BLaER1 (cell line): Measurements from ENCODE around the gene PLGRKT.
"Not testable (repeated sequence)": the region's sequence is repeated elsewhere in the genome, so short reads cannot be mapped to it uniquely, and the experiment has no call there.

Experiments
- H3K27ac ChIP-seq: shearing (Covaris generic); formaldehyde crosslinking; 2 replicates; pipeline ENCODE4 v1.8.1; 2022
- H3K27me3 ChIP-seq: shearing (Covaris generic); formaldehyde crosslinking; 2 replicates; pipeline ENCODE4 v1.8.1; 2022
- H3K36me3 ChIP-seq: shearing (Covaris generic); formaldehyde crosslinking; 2 replicates; pipeline ENCODE4 v1.8.1; 2022
- H3K4me1 ChIP-seq: shearing (Covaris generic); formaldehyde crosslinking; 2 replicates; pipeline ENCODE4 v1.8.1; 2022
- H3K4me2 ChIP-seq: shearing (Covaris generic); formaldehyde crosslinking; 2 replicates; pipeline ENCODE4 v1.8.1; 2022
- H3K4me3 ChIP-seq: shearing (Covaris generic); formaldehyde crosslinking; 2 replicates; pipeline ENCODE4 v1.8.1; 2022
- H3K9ac ChIP-seq: shearing (Covaris generic); formaldehyde crosslinking; 2 replicates; pipeline ENCODE4 v1.8.1; 2022
- H3K9me3 ChIP-seq: shearing (Covaris generic); formaldehyde crosslinking; 2 replicates; pipeline ENCODE4 v1.8.1; 2022
- H4K20me1 ChIP-seq: shearing (Covaris generic); formaldehyde crosslinking; 2 replicates; pipeline ENCODE4 v1.8.1; 2022
- Cebpa-rat ChIP-seq: shearing (Covaris generic); IDR thresholded peaks from 2 replicates; pipeline ENCODE4 v1.8.1; 2022

PLGRKT gene

GRCh38 chr9:5470816-5471215 is 33.1 kb upstream of the PLGRKT start:
- Histone ChIP-seq H4K20me1 (no peaks in the 10 kb centered on the region), H3K9me3 (no peaks in the 10 kb centered on the region), H3K4me1 (no peaks in the 10 kb centered on the region), H3K27ac (no peak overlapping the region), H3K4me3 (no peak overlapping the region), H3K4me2 (no peak overlapping the region), H3K36me3 (no peaks in the 10 kb centered on the region), H3K9ac (no peak overlapping the region), H3K27me3 (no peaks in the 10 kb centered on the region)
- no peak for TF ChIP-seq Cebpa-rat

DNA sequence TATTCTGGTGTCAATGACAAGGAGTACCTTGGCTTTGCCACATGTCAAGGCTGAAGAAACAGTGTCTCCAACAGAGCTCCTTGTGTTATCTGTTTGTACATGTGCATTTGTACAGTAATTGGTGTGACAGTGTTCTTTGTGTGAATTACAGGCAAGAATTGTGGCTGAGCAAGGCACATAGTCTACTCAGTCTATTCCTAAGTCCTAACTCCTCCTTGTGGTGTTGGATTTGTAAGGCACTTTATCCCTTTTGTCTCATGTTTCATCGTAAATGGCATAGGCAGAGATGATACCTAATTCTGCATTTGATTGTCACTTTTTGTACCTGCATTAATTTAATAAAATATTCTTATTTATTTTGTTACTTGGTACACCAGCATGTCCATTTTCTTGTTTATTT is 32.4 kb upstream of the PLGRKT start:
- H3K27me3 ChIP-seq: no peaks in the 10 kb centered on the region
- H3K4me2 ChIP-seq: no peak overlapping the region
- H3K9ac ChIP-seq: no peak overlapping the region
- H3K4me1 ChIP-seq: no peaks in the 10 kb centered on the region
- H3K9me3 ChIP-seq: no peaks in the 10 kb centered on the region
- H3K4me3 ChIP-seq: no peak overlapping the region
- no peak for TF ChIP-seq Cebpa-rat
- no peaks in the 10 kb centered on the region for H3K36me3 ChIP-seq
- H3K27ac ChIP-seq: no peak overlapping the region
- no peaks in the 10 kb centered on the region for H4K20me1 ChIP-seq

DNA sequence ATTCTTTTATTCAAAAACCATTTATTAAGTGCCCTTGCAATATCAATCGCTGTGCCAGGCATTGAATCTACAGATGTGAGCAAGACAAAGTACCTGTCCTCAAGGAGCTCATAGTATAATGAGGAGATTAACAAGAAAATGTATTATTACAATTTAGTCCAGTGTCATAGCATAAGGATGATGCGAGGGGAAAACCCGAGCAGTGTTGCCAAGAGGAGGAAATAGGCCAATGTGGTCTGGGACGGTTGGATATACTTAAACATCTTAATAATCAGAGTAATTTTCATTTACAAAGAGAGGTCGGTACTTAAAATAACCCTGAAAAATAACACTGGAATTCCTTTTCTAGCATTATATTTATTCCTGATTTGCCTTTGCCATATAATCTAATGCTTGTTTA is 31.1 kb upstream of the PLGRKT start:
- no peaks in the 10 kb centered on the region for H3K27me3 ChIP-seq
- H3K27ac ChIP-seq: no peak overlapping the region
- no peaks in the 10 kb centered on the region for H3K4me1 ChIP-seq
- H3K4me3 ChIP-seq: no peak overlapping the region
- H3K9ac ChIP-seq: no peak overlapping the region
- H3K36me3 ChIP-seq: no peaks in the 10 kb centered on the region
- no peaks in the 10 kb centered on the region for H3K9me3 ChIP-seq
- TF ChIP-seq Cebpa-rat: no peak
- H4K20me1 ChIP-seq: no peaks in the 10 kb centered on the region
- H3K4me2 ChIP-seq: no peak overlapping the region

GRCh38 chr9:5466766-5467165 is 29.0 kb upstream of the PLGRKT start:
- no peak overlapping the region for H3K4me3 ChIP-seq
- H3K9ac ChIP-seq: no peak overlapping the region
- no peaks in the 10 kb centered on the region for H4K20me1 ChIP-seq
- TF ChIP-seq Cebpa-rat: no peak
- H3K9me3 ChIP-seq: no peaks in the 10 kb centered on the region
- no peak overlapping the region for H3K4me2 ChIP-seq
- no peaks in the 10 kb centered on the region for H3K36me3 ChIP-seq
- H3K27ac ChIP-seq: no peak overlapping the region
- no peaks in the 10 kb centered on the region for H3K27me3 ChIP-seq
- no peaks in the 10 kb centered on the region for H3K4me1 ChIP-seq

- no peak overlapping the region for H3K9ac ChIP-seq
- no peak overlapping the region for H3K4me2 ChIP-seq
- no peak overlapping the region for H3K4me3 ChIP-seq
- H3K36me3 ChIP-seq: no peaks in the 10 kb centered on the region
- no peaks in the 10 kb centered on the region for H3K4me1 ChIP-seq
- H4K20me1 ChIP-seq: no peaks in the 10 kb centered on the region
- no peaks in the 10 kb centered on the region for H3K9me3 ChIP-seq
- H3K27me3 ChIP-seq: no peaks in the 10 kb centered on the region
- TF ChIP-seq Cebpa-rat: no peak
- no peak overlapping the region for H3K27ac ChIP-seq
These were observed 28.3 kb upstream of the PLGRKT start for GRCh38 chr9:5466005-5466404.

DNA sequence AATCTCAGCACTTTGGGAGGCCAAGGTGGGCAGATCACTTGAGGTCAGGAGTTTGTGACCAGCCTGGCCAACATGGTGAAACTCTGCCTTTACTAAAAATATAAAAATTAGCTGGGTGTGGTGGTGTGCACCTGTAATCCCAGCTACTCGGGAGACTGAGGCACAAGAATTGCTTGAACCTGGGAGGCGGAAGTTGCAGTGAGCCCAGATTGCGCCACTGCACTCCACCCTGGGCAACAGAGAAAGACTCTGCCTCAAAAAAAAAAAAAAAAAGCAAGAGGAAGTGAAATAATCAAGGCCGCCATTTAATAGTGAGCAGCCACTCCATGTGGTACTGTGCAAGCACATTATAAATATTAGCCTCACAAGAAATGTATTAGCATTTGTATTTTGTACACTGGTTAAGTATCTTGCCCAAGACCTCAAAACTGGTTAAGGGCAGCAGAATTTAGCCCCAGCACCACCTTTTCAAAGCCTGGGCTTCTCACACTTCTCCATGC is 27.2 kb upstream of the PLGRKT start:
- not testable (repeated sequence) for H3K27ac ChIP-seq, H3K4me2 ChIP-seq, H3K9ac ChIP-seq

DNA sequence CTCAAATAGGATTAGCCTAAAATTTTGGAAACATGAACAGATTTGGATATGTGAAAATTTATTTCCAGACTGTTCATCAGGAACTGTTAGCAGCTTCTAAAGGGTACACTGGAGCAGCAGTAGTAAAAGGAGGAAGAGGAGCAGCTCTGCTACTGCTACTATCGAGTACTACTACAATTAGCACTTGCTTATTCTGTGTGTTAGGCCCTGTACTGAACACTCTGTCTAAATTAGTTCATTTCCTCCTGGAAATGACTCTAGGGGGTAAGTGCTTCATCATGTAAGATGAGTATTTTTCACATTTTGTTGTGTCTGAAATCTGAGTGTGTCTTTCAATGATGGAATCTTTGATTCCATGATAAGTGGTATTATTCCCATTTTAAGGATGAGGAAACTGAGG is 22.4 kb upstream of the PLGRKT start:
- Histone ChIP-seq H3K9ac (no peak overlapping the region), H3K4me2 (no peak overlapping the region)

More for the DNA sequence above, 27.2 kb upstream of the PLGRKT start:
- not testable (repeated sequence) for H3K4me3 ChIP-seq, H3K27me3 ChIP-seq, H3K4me1 ChIP-seq, H3K36me3 ChIP-seq, H3K9me3 ChIP-seq, H4K20me1 ChIP-seq

GRCh38 chr9:5459289-5459829 is 21.6 kb upstream of the PLGRKT start:
- Histone ChIP-seq H3K36me3 (no peaks in the 10 kb centered on the region), H3K4me1 (no peaks in the 10 kb centered on the region), H3K27me3 (no peaks in the 10 kb centered on the region), H4K20me1 (no peaks in the 10 kb centered on the region), H3K9ac (no peak overlapping the region), H3K27ac (no peak overlapping the region), H3K9me3 (no peaks in the 10 kb centered on the region), H3K4me2 (no peak overlapping the region), H3K4me3 (no peak overlapping the region)
- TF ChIP-seq Cebpa-rat: no peak

More for the DNA sequence above, 22.4 kb upstream of the PLGRKT start:
- Histone ChIP-seq H4K20me1 (no peaks in the 10 kb centered on the region), H3K9me3 (no peaks in the 10 kb centered on the region), H3K4me3 (no peak overlapping the region), H3K36me3 (no peaks in the 10 kb centered on the region), H3K27ac (no peak overlapping the region), H3K4me1 (no peaks in the 10 kb centered on the region), H3K27me3 (no peaks in the 10 kb centered on the region)
- TF ChIP-seq Cebpa-rat: no peak

DNA sequence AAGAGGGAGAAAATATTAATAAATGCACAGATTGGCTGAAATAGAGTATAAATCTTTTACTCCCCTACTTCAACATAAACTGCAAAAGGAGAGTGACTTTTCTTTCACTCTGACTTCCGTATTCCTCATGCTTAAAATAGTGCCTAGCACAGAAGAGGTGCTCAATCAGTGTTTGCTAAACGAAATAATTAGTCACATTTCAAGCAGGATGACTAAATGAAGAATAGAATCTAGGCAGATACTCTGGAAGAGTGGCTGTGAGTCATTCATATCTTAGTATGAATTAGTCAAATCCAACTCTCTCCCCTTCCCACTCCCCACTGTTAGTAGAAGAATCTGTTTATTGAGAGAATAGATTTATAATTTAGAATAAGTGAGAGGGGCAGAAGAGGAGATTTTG is 17.5 kb upstream of the PLGRKT start:
- Histone ChIP-seq H3K4me2 (no peak overlapping the region), H3K27ac (no peak overlapping the region), H3K9me3 (no peaks in the 10 kb centered on the region), H3K4me1 (peaks cover 22% of the 10 kb centered on the region), H3K4me3 (no peak overlapping the region), H4K20me1 (no peaks in the 10 kb centered on the region), H3K27me3 (no peaks in the 10 kb centered on the region), H3K36me3 (no peaks in the 10 kb centered on the region), H3K9ac (no peak overlapping the region)
- no peak for TF ChIP-seq Cebpa-rat

DNA sequence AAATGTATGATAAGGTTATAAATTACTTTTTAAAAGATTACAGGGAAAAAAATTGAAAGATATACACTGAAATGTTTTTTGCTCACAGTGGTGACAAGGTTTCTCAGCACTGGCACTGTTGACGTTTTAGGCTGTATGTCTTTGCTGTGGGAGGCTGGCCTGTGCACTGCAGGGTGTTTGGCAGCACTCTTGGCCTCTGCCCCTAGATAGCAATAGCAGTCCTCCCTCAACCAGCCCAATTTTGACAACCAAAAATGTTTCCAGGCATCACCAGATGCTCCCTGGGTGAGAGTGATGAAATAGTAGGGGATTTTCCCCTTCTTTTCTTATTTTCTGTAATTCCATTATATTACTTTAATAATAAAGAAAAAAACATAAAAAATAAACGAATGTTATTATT is 15.9 kb upstream of the PLGRKT start:
- Histone ChIP-seq H3K9me3 (no peaks in the 10 kb centered on the region), H4K20me1 (no peaks in the 10 kb centered on the region), H3K36me3 (no peaks in the 10 kb centered on the region), H3K4me2 (no peak overlapping the region), H3K9ac (no peak overlapping the region), H3K27ac (no peak overlapping the region), H3K4me1 (peaks cover 30% of the 10 kb centered on the region), H3K27me3 (no peaks in the 10 kb centered on the region), H3K4me3 (no peak overlapping the region)
- TF ChIP-seq Cebpa-rat: no peak

DNA sequence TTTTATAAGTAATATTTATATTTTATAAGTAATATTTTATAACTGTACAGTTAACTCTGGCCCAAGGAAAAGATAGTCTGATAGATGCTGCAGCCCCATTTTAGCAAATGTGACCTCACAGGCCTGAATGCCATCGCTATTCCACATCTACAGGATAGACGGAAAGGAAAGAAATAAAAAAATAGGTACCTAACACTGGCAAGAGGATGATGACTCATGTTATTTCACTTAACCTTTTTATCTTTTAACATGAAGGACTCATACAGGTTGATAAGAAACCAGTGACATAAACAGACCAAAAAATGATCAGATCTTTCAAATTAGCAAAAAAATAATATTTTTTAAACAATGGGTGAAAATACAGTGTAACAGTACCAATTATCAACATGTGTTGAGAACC is 15.3 kb upstream of the PLGRKT start:
- Histone ChIP-seq H3K9ac (no peak overlapping the region), H3K27me3 (no peaks in the 10 kb centered on the region), H3K4me1 (peaks cover 30% of the 10 kb centered on the region), H3K4me3 (no peak overlapping the region), H3K36me3 (no peaks in the 10 kb centered on the region), H3K27ac (no peak overlapping the region), H4K20me1 (no peaks in the 10 kb centered on the region), H3K4me2 (no peak overlapping the region), H3K9me3 (no peaks in the 10 kb centered on the region)
- no peak for TF ChIP-seq Cebpa-rat
